Activated CD8-positive, alpha-beta memory T cell treated with anti-CD3 and anti-CD28 coated beads, Interleukin-2, amount 50 U/mL, for 1 hour (primary cell): ENCODE results near the gene KPNB1.

ENCODE experiments used
- DNase-seq: peaks from one replicate; pipeline ENCODE4 v3.0.0-alpha.2; 2020; ENCODE audit errors: extremely low read depth

Gene KPNB1

DNA sequence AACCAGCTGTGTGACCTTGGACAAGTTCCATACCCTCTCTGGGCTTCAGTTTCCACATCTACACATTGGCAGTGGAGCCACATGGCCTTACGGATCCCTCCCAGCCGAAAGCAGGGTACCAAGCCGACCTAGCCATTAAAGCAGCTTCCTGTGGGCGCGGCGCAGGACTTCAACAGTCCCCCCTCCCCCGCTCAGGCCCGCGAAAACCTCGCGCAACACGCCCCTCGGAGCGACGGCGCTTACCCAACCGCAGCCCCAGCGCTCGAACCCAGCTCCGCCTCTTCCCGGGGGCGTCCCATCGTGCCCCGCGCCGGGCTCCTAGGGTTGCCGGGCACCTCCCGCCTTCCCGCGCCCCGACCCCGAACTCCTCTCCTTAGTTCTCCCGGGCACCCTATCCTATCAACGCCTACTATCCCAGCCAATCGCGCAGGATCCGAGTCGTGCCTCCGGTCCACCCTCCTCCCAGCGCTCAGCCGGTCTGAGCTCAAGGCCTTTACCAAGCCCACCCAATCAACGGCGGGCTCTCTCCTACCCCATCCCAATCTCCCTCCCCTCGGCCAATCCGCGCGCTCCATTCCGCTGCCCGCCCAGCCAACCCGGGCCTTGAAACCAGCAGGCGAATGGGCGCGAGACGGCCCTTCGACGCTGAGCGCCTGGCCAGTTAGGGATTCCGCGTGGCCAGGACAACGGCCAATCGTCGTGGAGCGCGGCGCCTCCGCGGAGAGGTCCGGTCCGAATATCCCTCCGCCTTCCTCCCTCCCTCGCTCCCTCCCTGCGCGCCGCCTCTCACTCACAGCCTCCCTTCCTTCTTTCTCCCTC, at the start of gene KPNB1:
KPNB1 (plus strand) TSS at position 767 of the 819 bp plus-strand sequence. CDS start 326 bp downstream, outside the sequence.
- peak; percentile 93 for DNase-seq

- DNase-seq = no peak
Observed at GRCh38 chr17:47603830-47604597, 45.7 kb upstream of the KPNB1 start.

DNA sequence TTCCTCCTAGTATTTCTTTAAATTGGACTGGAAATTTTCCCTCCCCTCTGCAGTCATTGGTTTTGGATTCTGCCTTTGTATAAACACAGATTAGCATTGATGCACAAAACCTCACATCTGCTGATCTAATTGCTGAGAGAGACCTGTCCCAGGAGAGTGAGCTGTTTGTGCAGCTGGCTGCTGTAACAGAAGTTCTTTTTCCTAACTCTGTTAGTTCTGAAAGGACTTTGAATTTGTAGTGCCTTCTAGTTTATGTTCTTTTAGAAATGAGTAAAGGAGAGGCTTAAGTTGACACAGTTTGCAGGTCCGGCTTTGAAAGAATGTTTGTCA, 45.2 kb upstream of the KPNB1 start:
- no peak for DNase-seq

DNA sequence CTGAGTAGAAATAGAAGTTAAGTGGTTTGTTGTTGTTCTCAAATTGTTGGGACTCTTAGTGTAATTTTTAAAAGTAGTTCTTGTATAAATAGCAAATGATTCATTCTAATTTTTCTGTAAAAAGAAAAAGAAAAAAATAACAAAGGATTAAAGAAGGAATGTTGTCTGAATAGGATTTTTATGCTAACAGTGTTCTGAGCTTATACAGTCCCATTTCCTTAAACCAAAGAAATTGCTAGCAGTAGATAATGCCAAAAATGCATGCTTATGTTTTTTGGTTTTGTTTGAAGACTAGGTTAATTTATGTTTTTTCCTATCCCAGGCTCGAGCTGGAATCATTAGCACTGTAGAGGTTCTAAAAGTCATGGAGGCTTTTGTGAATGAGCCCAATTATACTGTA, 44.7 kb upstream of the KPNB1 start:
- no peak for DNase-seq

DNA sequence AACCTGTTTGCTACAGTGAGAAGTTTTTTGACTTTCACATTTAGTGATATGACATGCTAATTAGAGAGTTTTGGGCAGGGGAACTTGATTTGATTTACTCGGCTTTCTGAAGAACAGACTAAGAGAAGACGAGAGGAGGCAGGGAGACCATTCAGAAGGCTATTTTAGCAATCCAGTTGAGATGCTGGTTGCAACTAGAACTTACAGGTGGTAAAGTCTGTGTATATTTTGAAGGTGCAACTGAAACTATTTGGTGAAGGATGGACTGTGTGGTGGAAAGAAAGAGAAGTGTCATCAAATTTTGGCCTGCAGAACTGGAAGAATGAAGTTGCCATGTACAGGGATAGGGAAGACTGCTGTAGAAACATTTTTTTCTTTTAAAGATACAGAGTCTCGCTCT, 42.2 kb upstream of the KPNB1 start:
- DNase-seq = no peak

GRCh38 chr17:47611372-47612350, 38.1 kb upstream of the KPNB1 start:
- DNase-seq = no peak

- DNase-seq = no peak
Observed at GRCh38 chr17:47615766-47616424, 33.8 kb upstream of the KPNB1 start.

DNA sequence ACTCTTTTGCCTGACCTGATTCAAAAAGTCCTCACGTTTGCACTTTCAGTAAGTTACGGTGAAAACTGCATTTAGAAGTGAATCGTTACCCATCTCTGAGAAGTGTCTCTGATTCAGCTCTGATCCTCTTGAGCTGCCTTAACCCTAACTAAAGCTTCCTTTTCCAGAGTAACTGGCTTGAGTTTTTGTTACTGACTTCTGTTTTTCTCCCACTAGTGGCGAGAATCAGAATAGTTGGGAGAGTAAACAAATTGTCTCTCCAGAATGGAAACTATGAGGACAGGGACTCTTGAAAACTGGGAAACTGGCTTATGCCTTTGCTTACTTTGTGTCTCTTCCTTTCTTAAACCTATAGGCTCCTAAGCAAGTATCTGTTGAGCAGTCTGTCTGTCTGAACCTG, 31.3 kb upstream of the KPNB1 start:
- no peak for DNase-seq

DNA sequence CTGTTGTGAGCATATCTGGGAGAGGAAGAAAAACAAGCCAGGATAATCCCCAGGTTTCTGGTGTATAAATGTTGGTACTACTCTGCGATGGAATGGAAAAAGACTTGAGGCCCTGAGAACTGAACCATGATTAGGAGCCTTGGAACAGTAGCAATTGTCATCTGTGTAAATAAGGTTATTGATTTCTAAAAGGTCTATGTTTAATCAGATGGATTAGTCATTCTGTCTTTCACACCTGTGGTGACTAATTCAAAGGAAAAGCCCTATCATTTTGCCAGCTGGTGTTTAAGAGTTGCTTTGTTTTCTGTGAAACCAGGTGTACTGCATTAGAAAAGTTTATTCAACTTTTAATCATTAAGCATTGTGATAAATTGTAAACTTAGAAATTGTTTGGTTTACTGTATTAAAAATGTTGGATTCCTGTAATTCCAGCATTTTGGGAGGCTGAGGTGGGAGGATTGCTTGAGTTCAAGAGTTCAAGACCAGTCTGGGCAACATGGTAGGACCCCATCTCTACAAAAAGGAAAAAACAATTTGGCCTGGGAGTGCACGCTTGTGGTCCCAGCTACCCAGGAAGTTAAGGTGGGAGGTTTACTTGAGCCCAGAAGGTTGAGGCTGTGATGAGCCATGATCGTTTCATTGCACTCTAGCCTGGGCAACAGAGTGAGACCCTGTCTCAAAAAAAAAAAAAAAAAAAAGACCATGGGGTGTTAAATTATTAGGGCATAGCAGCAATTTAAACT, 29.0 kb upstream of the KPNB1 start:
- DNase-seq = no peak

- DNase-seq = no peak
Observed at GRCh38 chr17:47621293-47622179, 28.2 kb upstream of the KPNB1 start.

GRCh38 chr17:47622180-47622549, 27.6 kb upstream of the KPNB1 start:
- DNase-seq = no peak

- DNase-seq = no peak
Observed at GRCh38 chr17:47624727-47625068, 25.0 kb upstream of the KPNB1 start.

- DNase-seq = no peak
Observed at GRCh38 chr17:47628014-47628566, 21.6 kb upstream of the KPNB1 start.

- no peak for DNase-seq
Observed at GRCh38 chr17:47629826-47630225, 19.9 kb upstream of the KPNB1 start.

GRCh38 chr17:47630614-47631013, 19.1 kb upstream of the KPNB1 start:
- no peak for DNase-seq

GRCh38 chr17:47632991-47633390, 16.7 kb upstream of the KPNB1 start:
- no peak for DNase-seq

GRCh38 chr17:47633996-47634395, 15.7 kb upstream of the KPNB1 start:
- DNase-seq = no peak

DNA sequence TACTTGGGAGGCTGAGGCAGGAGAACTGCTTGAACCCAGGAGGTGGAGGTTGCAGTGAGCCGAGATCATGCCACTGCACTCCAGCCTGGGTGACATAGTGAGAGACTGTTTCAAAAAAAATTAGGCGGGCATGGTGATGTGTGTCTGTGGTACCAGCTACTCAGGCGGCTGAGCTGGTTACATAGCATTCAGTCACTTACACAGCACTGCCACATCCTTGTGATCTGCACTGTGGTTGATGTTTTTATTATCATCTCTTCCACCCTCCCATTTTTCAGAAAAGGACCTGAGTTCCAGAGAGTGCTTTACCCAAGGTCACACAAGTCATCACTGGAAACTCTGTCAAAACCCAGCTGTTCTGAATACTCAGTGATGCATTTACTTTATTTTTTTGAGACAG, 14.8 kb upstream of the KPNB1 start:
- no peak for DNase-seq

DNA sequence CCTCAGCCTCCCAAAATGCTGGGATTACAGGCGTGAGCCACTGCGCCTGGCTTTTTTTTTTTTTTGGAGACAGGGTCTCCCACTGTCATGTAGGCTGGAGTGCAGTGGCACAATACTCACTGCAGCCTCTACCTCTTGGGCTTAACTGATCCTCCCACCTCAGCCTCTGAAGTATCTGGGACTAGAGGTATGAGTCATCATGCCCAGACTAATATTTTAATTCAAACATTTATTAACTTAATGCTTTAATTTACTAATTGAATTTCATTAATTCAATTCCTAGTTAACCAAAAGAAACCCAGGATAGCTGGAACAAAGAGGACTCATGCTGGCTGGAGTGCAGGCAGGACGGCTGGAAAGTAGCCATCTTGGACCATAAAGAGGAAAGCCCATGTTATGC, 14.0 kb upstream of the KPNB1 start:
- no peak for DNase-seq
